GM21717 (cell line): ENCODE data around the gene EHHADH.

ENCODE experiments used
- ATAC-seq: cut with Tn5 transposase; IDR thresholded peaks from one replicate; pipeline ENCODE4 v1.9.1; 2021; ENCODE audit warnings: mild to moderate bottlenecking, moderate library complexity; ENCODE audit not compliant: unreplicated experiment

EHHADH gene

GRCh38 chr3:185151101-185151963, 102.5 kb downstream of the EHHADH start:
- ATAC-seq, result no peak

- no peak for ATAC-seq
Measured at GRCh38 chr3:185150561-185150960, 103.3 kb downstream of the EHHADH start.

GRCh38 chr3:185149591-185149990, 104.3 kb downstream of the EHHADH start:
- no peak for ATAC-seq

GRCh38 chr3:185145511-185145910, 108.3 kb downstream of the EHHADH start:
- ATAC-seq, result no peak

- ATAC-seq, result no peak
Measured at GRCh38 chr3:185144784-185145183, 109.1 kb downstream of the EHHADH start.
